Measurements from ENCODE around the gene REXO1. TPM values are rescaled to one million over a fixed set of nuclear protein-coding genes. Genes with fewer than 3 reads are reported as not detected.

REXO1 gene
- total and polyA plus RNA-seq, 2 of the 8 experiments (the other 6 are each of a cell fraction or from before 2014, with no cell fraction given), result 42.4 to 44.3 TPM

GRCh38 chr19:1786668-1787067, 61.6 kb downstream of the REXO1 start (continued):
- no peak for TF ChIP-seq CHD7 (IDR thresholded peaks at IDR 0.05; ENCODE audit: insufficient replicate concordance, low read length)
- no peak for TF ChIP-seq TCF12 (IDR thresholded peaks at IDR 0.05; ENCODE audit: low read depth, low read length)
- TF ChIP-seq, protein P1, sequence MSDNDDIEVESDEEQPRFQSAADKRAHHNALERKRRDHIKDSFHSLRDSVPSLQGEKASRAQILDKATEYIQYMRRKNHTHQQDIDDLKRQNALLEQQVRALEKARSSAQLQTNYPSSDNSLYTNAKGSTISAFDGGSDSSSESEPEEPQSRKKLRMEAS (IDR thresholded peaks at IDR 0.05), result no peak

Data from H1 (cell line).